ENCODE results near the gene HCK. TPM values are rescaled to one million over a fixed set of nuclear protein-coding genes. Genes with fewer than 3 reads are reported as not detected.

HCK gene
- total RNA-seq, 4 donors from 2014 or later: 2.6 to 31.8 (median 10.2) TPM

- ATAC-seq: no peak
- H3K27ac ChIP-seq: no peak overlapping the region
- H3K4me3 ChIP-seq: no peak overlapping the region
- H3K27me3 ChIP-seq: peaks cover 6% of the 10 kb centered on the region
- peaks cover 0 to 7% (median 0%) of the 10 kb centered on the region in 3 donors for H3K4me1 ChIP-seq
- TF ChIP-seq EP300 (IDR thresholded peaks at IDR 0.05): no peak
- TF ChIP-seq POLR2A (IDR thresholded peaks at IDR 0.05): no peak
- TF ChIP-seq POLR2AphosphoS5 (IDR thresholded peaks at IDR 0.05): no peak
- no peak for TF ChIP-seq CTCF (IDR thresholded peaks at IDR 0.05)
- H3K9me3 ChIP-seq: no peaks in the 10 kb centered on the region
- WGBS, 2 donors (ENCODE audit: low coverage in 1 of 2): 80% methylated on average over 1 of the region's 3 CpGs; no CpG with 5 or more reads in 1 of the 2 donors
- H3K36me3 ChIP-seq: no peaks in the 10 kb centered on the region
Observed at GRCh38 chr20:32088759-32089158, 36.7 kb downstream of the HCK start.

GRCh38 chr20:32089637-32090362 lies 37.8 kb downstream of the HCK start:
- H3K36me3 ChIP-seq: no peaks in the 10 kb centered on the region
- H3K27me3 ChIP-seq: peaks cover 11% of the 10 kb centered on the region
- H3K4me3 ChIP-seq: no peak overlapping the region
- no peak for TF ChIP-seq POLR2AphosphoS5 (IDR thresholded peaks at IDR 0.05)
- TF ChIP-seq CTCF (IDR thresholded peaks at IDR 0.05): no peak
- no peak for TF ChIP-seq POLR2A (IDR thresholded peaks at IDR 0.05)
- ATAC-seq: no peak
- peaks cover 0 to 7% (median 0%) of the 10 kb centered on the region in 3 donors for H3K4me1 ChIP-seq
- H3K27ac ChIP-seq: no peak overlapping the region
- WGBS, 2 donors (ENCODE audit: low coverage in 1 of 2): 51 to 55% methylated on average over 3 to 5 of the region's 5 CpGs
- no peaks in the 10 kb centered on the region for H3K9me3 ChIP-seq

GRCh38 chr20:32091888-32092346 lies 39.9 kb downstream of the HCK start:
- Histone ChIP-seq H3K4me1 (peaks cover 0 to 7% (median 0%) of the 10 kb centered on the region in 3 donors), H3K9me3 (no peaks in the 10 kb centered on the region), H3K4me3 (no peak overlapping the region), H3K36me3 (no peaks in the 10 kb centered on the region), H3K27me3 (peaks cover 30% of the 10 kb centered on the region), H3K27ac (no peak overlapping the region)
- TF ChIP-seq EP300 (IDR thresholded peaks at IDR 0.05): no peak
- TF ChIP-seq CTCF (IDR thresholded peaks at IDR 0.05): peak; percentile 53 to 87 (median 75)
- peak; percentile 60 for ATAC-seq
- WGBS, 2 donors (ENCODE audit: low coverage in 1 of 2): 3% methylated on average over 6 to 7 of the region's 7 CpGs

- H3K4me1 ChIP-seq: no peaks in the 10 kb centered on the region
- no peak overlapping the region for H3K4me3 ChIP-seq
- no peak for TF ChIP-seq POLR2AphosphoS5 (IDR thresholded peaks at IDR 0.05)
- no peak for TF ChIP-seq EP300 (IDR thresholded peaks at IDR 0.05)
- TF ChIP-seq POLR2A (IDR thresholded peaks at IDR 0.05): no peak
- TF ChIP-seq CTCF (IDR thresholded peaks at IDR 0.05): no peak
- WGBS, 2 donors (ENCODE audit: low coverage in 1 of 2): 40 to 60% methylated on average over 1 to 5 of the region's 6 CpGs
- H3K27ac ChIP-seq: no peak overlapping the region
- no peaks in the 10 kb centered on the region for H3K36me3 ChIP-seq
- no peaks in the 10 kb centered on the region for H3K9me3 ChIP-seq
- peaks cover 66% of the 10 kb centered on the region for H3K27me3 ChIP-seq
- ATAC-seq: no peak
Observed at GRCh38 chr20:32098786-32099185, 46.7 kb downstream of the HCK start.

GRCh38 chr20:32108814-32109391 lies 56.9 kb downstream of the HCK start:
- no peak for ATAC-seq
- peak overlapping the region; percentile 76 to 93 for H3K4me3 ChIP-seq
- H3K27ac ChIP-seq: peak overlapping the region in 3 of 4 donors; percentile 98 to 99 (median 99)

More at GRCh38 chr20:32108814-32109391, 56.9 kb downstream of the HCK start:
- WGBS, 2 donors (ENCODE audit: low coverage in 1 of 2): 49 to 59% methylated on average over 5 of the region's 5 CpGs
- peaks cover 0 to 32% (median 11%) of the 10 kb centered on the region in 3 donors for H3K4me1 ChIP-seq
- no peaks in the 10 kb centered on the region for H3K36me3 ChIP-seq
- peaks cover 5% of the 10 kb centered on the region for H3K27me3 ChIP-seq
- TF ChIP-seq EP300 (IDR thresholded peaks at IDR 0.05) (no peak), POLR2A (IDR thresholded peaks at IDR 0.05) (no peak), POLR2AphosphoS5 (IDR thresholded peaks at IDR 0.05) (no peak), CTCF (IDR thresholded peaks at IDR 0.05) (no peak)
- H3K9me3 ChIP-seq: no peaks in the 10 kb centered on the region

All from gastroesophageal sphincter (tissue), 4 donors.